ENCODE results near the gene TMEM187.

DNA sequence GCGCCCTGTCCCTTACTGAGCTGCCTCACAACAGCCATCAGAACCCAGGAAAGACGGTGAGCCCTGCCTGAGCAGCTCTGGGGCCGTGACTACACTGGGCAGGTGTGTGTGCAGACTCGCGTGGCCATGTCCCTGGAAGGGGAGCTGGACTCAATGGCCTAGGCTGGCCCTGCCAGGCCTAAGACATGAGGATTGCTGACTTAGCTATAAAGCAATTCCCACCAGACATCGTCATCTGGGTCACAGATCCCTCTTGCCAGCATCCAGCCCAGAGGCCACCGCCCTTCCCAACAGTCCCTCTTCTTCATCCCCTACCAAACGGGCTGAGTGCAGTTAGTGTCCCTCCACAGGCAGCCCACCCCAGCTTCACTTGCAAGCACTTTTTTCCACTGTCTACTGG lies 41.4 kb upstream of the TMEM187 start:
- TF ChIP-seq, protein P1, sequence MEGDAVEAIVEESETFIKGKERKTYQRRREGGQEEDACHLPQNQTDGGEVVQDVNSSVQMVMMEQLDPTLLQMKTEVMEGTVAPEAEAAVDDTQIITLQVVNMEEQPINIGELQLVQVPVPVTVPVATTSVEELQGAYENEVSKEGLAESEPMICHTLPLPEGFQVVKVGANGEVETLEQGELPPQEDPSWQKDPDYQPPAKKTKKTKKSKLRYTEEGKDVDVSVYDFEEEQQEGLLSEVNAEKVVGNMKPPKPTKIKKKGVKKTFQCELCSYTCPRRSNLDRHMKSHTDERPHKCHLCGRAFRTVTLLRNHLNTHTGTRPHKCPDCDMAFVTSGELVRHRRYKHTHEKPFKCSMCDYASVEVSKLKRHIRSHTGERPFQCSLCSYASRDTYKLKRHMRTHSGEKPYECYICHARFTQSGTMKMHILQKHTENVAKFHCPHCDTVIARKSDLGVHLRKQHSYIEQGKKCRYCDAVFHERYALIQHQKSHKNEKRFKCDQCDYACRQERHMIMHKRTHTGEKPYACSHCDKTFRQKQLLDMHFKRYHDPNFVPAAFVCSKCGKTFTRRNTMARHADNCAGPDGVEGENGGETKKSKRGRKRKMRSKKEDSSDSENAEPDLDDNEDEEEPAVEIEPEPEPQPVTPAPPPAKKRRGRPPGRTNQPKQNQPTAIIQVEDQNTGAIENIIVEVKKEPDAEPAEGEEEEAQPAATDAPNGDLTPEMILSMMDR (IDR thresholded peaks at IDR 0.05; ENCODE audit: insufficient read depth, low read depth, low read length): no peak
- TF ChIP-seq EZH2 (IDR thresholded peaks at IDR 0.05; ENCODE audit: insufficient read depth, low read length): no peak
